ENCODE results near the gene ARID3A. TPM values are rescaled to one million over a fixed set of nuclear protein-coding genes. Genes with fewer than 3 reads are reported as not detected.

ARID3A gene
- total RNA-seq, 4 donors from 2014 or later = 2.8 to 11.0 (median 4.9) TPM

DNA sequence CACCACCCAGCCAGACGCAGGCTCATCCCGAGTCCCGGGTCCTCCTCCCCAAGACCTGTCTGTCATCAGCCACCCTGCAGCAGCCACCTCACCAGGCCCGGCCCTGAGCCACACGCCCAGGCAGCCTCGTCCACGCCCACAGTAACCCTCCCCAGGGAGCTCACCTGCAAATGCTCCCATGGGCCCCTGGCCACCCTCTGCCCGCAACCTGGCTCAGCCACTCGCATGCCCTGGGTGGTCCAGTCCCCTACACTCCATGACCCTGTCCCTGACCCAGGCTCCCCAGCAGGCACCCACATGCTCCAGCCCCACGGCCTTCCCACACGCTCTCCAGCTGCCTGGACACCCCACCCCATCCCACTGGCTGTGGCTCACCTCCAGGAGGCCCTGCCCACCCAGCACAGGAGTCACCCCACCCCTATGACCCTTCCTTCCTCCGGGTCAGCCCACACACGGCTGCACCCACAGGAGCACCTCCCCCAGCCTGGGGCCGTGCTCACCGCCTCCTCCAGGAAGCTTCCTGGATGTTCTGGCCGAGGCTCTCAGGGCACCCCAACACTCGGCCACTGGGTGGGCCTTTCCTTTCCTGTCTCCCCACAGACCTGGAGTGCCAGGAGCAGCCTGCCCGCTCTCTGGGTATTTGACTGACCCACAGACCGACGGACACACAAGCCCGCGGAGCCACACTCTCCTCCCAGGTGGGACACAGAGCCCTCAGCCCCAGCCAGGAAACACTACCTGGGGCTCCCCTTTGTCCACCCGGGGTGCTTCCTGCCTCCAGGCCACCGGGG lies 91.5 kb downstream of the ARID3A start:
- peak in 2 of 3 donors; percentile 80 to 83 for DNase-seq
- TF ChIP-seq, protein P1, sequence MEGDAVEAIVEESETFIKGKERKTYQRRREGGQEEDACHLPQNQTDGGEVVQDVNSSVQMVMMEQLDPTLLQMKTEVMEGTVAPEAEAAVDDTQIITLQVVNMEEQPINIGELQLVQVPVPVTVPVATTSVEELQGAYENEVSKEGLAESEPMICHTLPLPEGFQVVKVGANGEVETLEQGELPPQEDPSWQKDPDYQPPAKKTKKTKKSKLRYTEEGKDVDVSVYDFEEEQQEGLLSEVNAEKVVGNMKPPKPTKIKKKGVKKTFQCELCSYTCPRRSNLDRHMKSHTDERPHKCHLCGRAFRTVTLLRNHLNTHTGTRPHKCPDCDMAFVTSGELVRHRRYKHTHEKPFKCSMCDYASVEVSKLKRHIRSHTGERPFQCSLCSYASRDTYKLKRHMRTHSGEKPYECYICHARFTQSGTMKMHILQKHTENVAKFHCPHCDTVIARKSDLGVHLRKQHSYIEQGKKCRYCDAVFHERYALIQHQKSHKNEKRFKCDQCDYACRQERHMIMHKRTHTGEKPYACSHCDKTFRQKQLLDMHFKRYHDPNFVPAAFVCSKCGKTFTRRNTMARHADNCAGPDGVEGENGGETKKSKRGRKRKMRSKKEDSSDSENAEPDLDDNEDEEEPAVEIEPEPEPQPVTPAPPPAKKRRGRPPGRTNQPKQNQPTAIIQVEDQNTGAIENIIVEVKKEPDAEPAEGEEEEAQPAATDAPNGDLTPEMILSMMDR (IDR thresholded peaks at IDR 0.05) = no peak
- TF ChIP-seq POLR2A (IDR thresholded peaks at IDR 0.05) = no peak
- peaks cover 0 to 34% (median 0%) of the 10 kb centered on the region in 3 donors for H3K36me3 ChIP-seq
- peaks cover 16 to 60% (median 45%) of the 10 kb centered on the region in 4 donors for H3K4me1 ChIP-seq
- no peaks in the 10 kb centered on the region for H3K27me3 ChIP-seq
- peak overlapping the region in 3 of 4 donors; percentile 7 to 31 (median 10) for H3K4me3 ChIP-seq
- H3K27ac ChIP-seq = peak overlapping the region; percentile 51 to 82 (median 66)
- H3K9me3 ChIP-seq = no peaks in the 10 kb centered on the region

DNA sequence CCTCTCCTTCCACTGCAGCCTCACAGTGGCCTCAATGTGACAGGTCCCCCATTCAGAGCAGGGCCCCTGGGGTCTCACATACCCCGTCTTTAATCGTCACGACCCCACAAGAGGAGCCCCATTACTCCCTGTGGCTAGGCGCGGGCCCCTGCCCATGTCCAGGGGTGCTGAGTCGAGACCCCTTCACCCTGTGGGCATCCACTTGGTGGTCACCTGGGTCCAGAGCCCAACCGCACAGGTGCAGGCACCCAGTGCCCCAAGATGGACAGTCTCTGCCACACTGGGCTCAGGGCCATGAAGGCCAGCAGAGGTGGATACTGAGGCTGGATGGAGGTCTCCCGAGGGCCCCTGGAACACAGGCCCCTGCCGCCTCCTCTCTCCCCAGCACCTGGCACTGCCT lies 92.1 kb downstream of the ARID3A start:
- peak overlapping the region in 3 of 4 donors; percentile 7 to 31 (median 10) for H3K4me3 ChIP-seq
- no peak for TF ChIP-seq POLR2A (IDR thresholded peaks at IDR 0.05)
- TF ChIP-seq, protein P1 (IDR thresholded peaks at IDR 0.05) = no peak
- H3K27ac ChIP-seq = peak overlapping the region; percentile 25 to 82 (median 65)
- H3K27me3 ChIP-seq = no peaks in the 10 kb centered on the region
- H3K4me1 ChIP-seq = peaks cover 16 to 60% (median 45%) of the 10 kb centered on the region in 4 donors
- peaks cover 0 to 28% (median 0%) of the 10 kb centered on the region in 3 donors for H3K36me3 ChIP-seq
- H3K9me3 ChIP-seq = no peaks in the 10 kb centered on the region
- no peak for DNase-seq

DNA sequence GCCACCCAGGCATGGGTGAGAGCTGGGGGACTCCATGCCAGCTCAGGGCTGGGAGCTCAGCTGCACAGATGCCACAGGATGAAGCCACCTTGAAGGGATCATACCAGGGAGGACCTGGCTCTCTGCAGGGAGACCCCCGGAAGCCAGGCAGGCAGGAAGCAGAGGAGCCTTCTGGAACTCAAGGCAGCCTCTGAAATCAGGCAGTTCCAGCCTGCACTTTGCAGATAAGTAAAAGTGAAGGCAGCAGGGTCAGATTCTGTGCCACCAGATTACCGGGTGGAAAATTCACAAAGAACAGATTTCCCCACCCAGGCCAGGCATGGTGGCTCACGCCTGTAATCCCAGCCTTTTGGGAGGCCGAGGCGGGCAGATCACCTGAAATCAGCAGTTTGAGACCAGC lies 92.6 kb downstream of the ARID3A start:
- H3K36me3 ChIP-seq = peaks cover 0 to 24% (median 0%) of the 10 kb centered on the region in 3 donors
- no peak for TF ChIP-seq POLR2A (IDR thresholded peaks at IDR 0.05)
- TF ChIP-seq, protein P1 (IDR thresholded peaks at IDR 0.05) = no peak
- peaks cover 16 to 60% (median 45%) of the 10 kb centered on the region in 4 donors for H3K4me1 ChIP-seq
- DNase-seq = no peak
- H3K9me3 ChIP-seq = no peaks in the 10 kb centered on the region
- H3K27me3 ChIP-seq = no peaks in the 10 kb centered on the region
- peak overlapping the region; percentile 25 to 82 (median 65) for H3K27ac ChIP-seq
- peak overlapping the region in 1 of 4 donors; percentile 31 for H3K4me3 ChIP-seq

DNA sequence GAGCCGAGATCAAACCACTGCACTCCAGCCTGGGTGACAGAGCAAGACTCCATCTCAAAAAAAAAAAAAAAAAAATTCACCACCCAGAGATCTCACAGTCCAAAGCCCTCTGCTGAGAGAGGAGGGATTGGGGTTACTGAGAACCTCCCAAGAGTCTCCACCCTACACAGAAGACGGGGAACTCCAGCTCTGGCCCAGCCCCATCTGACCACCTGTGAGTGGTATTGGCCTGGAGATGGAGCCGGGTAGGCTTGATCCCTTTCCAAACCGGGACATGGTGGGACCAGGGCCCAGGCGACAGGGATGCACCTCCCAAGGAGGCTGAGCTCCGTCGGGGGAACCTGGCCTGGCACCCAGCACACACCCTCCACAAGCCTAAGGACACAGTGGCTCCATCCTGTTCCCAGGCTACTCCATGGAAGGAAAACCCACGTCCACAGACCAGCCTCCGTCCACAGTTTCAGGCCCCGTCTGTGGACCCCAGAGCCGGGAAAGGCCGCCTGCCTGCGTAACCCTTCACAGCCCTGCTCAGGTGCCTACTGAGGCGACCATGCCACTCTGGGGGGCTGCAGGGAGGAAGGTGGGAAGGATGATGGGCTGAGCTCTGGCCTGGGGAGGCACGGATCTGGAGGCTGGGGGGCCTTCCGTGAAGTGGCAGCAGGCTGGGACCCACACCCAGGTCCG lies 93.2 kb downstream of the ARID3A start:
- Histone ChIP-seq H3K9me3 (no peaks in the 10 kb centered on the region), H3K4me3 (peak overlapping the region; percentile 89 to 98 (median 92)), H3K4me1 (peaks cover 16 to 60% (median 45%) of the 10 kb centered on the region in 4 donors), H3K36me3 (peaks cover 0 to 17% (median 0%) of the 10 kb centered on the region in 3 donors), H3K27me3 (no peaks in the 10 kb centered on the region), H3K27ac (peak overlapping the region in 1 of 4 donors; percentile 95)
- no peak for DNase-seq
- TF ChIP-seq, protein P1 (IDR thresholded peaks at IDR 0.05) = no peak
- no peak for TF ChIP-seq POLR2A (IDR thresholded peaks at IDR 0.05)

DNA sequence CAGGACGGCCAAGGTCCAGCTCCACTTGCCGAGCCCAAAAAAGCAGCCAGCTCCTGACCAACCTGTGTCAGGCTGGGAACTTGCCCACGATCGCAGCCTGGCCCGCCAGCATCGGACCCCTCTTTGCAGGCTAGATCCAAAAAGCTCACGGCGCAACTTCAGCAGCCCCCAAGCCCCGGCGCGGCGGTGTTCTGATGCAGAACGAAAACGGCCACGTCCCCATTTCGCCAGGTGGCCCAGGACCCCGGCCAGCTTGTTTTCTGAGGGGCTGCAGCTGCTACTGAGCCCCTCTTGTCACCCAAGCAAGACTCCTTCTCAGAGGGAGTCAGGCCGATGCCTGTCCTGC lies 93.8 kb downstream of the ARID3A start:
- TF ChIP-seq POLR2A (IDR thresholded peaks at IDR 0.05) = no peak
- TF ChIP-seq, protein P1 (IDR thresholded peaks at IDR 0.05) = no peak
- H3K27ac ChIP-seq = peak overlapping the region in 3 of 4 donors; percentile 88 to 95 (median 91)
- no peak for DNase-seq
- H3K9me3 ChIP-seq = no peaks in the 10 kb centered on the region
- H3K36me3 ChIP-seq = peaks cover 0 to 12% (median 0%) of the 10 kb centered on the region in 3 donors
- H3K27me3 ChIP-seq = no peaks in the 10 kb centered on the region
- H3K4me3 ChIP-seq = peak overlapping the region; percentile 89 to 98 (median 92)
- peaks cover 16 to 57% (median 45%) of the 10 kb centered on the region in 4 donors for H3K4me1 ChIP-seq

All from Peyer's patch (tissue), 4 donors.